ENCODE measurements around the gene PNRC2. TPM values are rescaled to one million over a fixed set of nuclear protein-coding genes. Genes with fewer than 3 reads are reported as not detected.
A peak's percentile ranks its signal among the peaks of the same experiment; 100 is the strongest.

PNRC2 gene
- total and polyA plus RNA-seq, 10 of the 15 experiments (the other 5 are each of a cell fraction or from before 2014, with no cell fraction given), result 106 to 205 (median 163) TPM

DNA sequence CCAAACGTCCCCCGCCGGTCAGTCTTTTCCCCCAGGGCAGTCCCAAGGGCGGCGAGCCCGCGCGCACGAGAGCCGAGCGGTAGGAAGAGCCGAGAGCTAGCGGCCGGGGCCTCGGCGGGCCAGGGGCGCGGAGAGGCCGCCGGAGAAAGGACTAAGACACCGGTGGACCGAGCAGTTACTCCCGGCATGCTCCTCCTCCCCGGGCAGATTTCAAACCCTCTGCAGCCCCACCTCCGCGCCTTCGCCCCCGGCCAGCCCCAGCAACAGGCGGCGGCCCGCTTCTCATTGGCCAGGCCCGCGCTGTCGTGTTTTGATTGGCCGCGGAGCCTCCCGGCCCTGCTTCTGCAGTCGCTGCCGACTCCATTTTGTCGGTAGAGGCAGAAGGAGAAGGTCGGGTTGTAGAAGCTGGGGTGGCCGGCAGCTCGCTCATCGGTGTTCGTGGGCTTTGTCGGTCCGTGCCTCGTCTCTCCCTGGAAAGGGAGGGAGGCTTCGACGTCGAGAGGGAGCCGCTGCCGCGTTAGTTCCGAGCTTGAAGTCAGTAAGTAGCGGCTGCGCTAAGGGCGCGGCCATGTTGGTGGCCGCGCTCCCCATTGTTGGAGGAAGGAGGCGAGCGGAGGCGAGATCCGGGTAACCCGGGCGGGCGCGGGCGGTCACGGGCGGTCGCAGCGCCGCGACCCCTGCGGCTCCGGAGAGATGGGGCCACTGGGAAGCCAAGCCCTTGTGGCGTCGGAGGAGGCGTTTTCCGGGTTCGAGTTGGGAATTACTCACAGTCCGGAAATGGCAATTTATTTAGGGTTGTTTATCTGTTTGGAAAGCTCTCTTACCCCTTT is at the start of gene PNRC2 (continued):
- TF ChIP-seq, protein P1, sequence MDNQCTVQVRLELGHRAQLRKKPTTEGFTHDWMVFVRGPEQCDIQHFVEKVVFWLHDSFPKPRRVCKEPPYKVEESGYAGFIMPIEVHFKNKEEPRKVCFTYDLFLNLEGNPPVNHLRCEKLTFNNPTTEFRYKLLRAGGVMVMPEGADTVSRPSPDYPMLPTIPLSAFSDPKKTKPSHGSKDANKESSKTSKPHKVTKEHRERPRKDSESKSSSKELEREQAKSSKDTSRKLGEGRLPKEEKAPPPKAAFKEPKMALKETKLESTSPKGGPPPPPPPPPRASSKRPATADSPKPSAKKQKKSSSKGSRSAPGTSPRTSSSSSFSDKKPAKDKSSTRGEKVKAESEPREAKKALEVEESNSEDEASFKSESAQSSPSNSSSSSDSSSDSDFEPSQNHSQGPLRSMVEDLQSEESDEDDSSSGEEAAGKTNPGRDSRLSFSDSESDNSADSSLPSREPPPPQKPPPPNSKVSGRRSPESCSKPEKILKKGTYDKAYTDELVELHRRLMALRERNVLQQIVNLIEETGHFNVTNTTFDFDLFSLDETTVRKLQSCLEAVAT (IDR thresholded peaks at IDR 0.05), result peak; percentile 85
- TF ChIP-seq, protein P2, sequence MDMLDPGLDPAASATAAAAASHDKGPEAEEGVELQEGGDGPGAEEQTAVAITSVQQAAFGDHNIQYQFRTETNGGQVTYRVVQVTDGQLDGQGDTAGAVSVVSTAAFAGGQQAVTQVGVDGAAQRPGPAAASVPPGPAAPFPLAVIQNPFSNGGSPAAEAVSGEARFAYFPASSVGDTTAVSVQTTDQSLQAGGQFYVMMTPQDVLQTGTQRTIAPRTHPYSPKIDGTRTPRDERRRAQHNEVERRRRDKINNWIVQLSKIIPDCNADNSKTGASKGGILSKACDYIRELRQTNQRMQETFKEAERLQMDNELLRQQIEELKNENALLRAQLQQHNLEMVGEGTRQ (IDR thresholded peaks at IDR 0.05; ENCODE audit: borderline replicate concordance, low read depth, low read length), result no peak
- no peak; the same call in 1 of the 2 replicates for TF ChIP-seq ZNF207 (IDR thresholded peaks at IDR 0.05; ENCODE audit: borderline replicate concordance)
- TF ChIP-seq JUNB (IDR thresholded peaks at IDR 0.05), result no peak
- TF ChIP-seq MEF2A (IDR thresholded peaks at IDR 0.05; ENCODE audit: insufficient read depth, low read depth, low read length), result no peak
- TF ChIP-seq RCOR1 (conservative IDR thresholded peaks at IDR 0.05; ENCODE audit: low read depth, low read length), result 0 out of 2 replicates have a peak, but pooled peaks have one; percentile 26
- peak; percentile 14 for TF ChIP-seq GATAD2B (conservative IDR thresholded peaks at IDR 0.05; ENCODE audit: low read depth)
- TF ChIP-seq CBX5 (IDR thresholded peaks at IDR 0.05; ENCODE audit: low read depth), result no peak

DNA sequence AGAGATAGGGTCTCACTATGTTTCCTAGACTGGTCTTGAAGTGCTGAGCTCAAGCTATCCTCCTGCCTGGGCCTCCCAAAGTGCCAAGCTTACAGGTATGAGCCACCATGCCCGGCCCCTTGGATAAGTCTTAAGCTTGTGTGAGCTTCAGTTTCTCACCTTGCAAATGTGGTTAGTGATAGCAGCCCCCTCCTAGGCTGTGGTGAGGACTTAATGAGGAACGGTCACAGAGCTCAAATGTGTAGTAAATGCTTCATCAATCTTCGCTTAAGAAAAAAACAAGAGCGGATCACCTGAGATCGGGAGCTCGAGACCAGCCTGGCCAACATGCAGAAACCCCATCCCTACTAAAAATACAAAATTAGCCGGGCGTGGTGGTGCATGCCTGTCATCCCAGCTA is 49.5 kb upstream of the PNRC2 start:
- WGBS (ENCODE audit: insufficient coverage, insufficient replicate concordance, low lambda C conversion rate, missing lambda C conversion rate), result 4% methylated on average over 8 of the region's 8 CpGs
- peaks cover 68% of the 10 kb centered on the region for H3K79me2 ChIP-seq (ENCODE audit: control insufficient read depth, insufficient read depth, low read length)
- TF ChIP-seq, protein P3, sequence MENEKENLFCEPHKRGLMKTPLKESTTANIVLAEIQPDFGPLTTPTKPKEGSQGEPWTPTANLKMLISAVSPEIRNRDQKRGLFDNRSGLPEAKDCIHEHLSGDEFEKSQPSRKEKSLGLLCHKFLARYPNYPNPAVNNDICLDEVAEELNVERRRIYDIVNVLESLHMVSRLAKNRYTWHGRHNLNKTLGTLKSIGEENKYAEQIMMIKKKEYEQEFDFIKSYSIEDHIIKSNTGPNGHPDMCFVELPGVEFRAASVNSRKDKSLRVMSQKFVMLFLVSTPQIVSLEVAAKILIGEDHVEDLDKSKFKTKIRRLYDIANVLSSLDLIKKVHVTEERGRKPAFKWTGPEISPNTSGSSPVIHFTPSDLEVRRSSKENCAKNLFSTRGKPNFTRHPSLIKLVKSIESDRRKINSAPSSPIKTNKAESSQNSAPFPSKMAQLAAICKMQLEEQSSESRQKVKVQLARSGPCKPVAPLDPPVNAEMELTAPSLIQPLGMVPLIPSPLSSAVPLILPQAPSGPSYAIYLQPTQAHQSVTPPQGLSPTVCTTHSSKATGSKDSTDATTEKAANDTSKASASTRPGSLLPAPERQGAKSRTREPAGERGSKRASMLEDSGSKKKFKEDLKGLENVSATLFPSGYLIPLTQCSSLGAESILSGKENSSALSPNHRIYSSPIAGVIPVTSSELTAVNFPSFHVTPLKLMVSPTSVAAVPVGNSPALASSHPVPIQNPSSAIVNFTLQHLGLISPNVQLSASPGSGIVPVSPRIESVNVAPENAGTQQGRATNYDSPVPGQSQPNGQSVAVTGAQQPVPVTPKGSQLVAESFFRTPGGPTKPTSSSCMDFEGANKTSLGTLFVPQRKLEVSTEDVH (IDR thresholded peaks at IDR 0.05; ENCODE audit: low read depth, partially characterized antibody), result no peak
- TF ChIP-seq, protein P4, sequence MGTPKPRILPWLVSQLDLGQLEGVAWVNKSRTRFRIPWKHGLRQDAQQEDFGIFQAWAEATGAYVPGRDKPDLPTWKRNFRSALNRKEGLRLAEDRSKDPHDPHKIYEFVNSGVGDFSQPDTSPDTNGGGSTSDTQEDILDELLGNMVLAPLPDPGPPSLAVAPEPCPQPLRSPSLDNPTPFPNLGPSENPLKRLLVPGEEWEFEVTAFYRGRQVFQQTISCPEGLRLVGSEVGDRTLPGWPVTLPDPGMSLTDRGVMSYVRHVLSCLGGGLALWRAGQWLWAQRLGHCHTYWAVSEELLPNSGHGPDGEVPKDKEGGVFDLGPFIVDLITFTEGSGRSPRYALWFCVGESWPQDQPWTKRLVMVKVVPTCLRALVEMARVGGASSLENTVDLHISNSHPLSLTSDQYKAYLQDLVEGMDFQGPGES (IDR thresholded peaks at IDR 0.05), result no peak
- 0 out of 2 replicates have a peak, but pooled peaks have one; percentile 34 for TF ChIP-seq PAX5 (IDR thresholded peaks at IDR 0.05; ENCODE audit: borderline replicate concordance, low read depth, low read length)
- no peak; the same call in 1 of the 2 replicates for TF ChIP-seq BMI1 (IDR thresholded peaks at IDR 0.05; ENCODE audit: borderline replicate concordance)
- TF ChIP-seq POU2F2 (IDR thresholded peaks at IDR 0.05; ENCODE audit: borderline replicate concordance, low read depth, low read length), result peak; percentile 36; the same call in 1 of the 3 replicates
- no peak for TF ChIP-seq STAT1 (conservative IDR thresholded peaks at IDR 0.05)

More for the DNA sequence above, 49.5 kb upstream of the PNRC2 start:
- Histone ChIP-seq H3K27me3 (replicated peaks in 1 of 2; ENCODE audit: control insufficient read depth in 2 of 2, insufficient read depth in 2 of 2, low read length in 1 of 2) (no peaks in the 10 kb centered on the region), H3K36me3 (ENCODE audit: control insufficient read depth in 2 of 2, insufficient read depth in 2 of 2, low read length in 1 of 2) (no peaks in the 10 kb centered on the region), H3K9me3 (replicated peaks; ENCODE audit: control insufficient read depth, insufficient read depth, low read length) (no peaks in the 10 kb centered on the region), H3K27ac (ENCODE audit: control insufficient read depth, insufficient read depth) (peak overlapping the region; percentile 98), H4K20me1 (ENCODE audit: control insufficient read depth, insufficient read depth) (no peaks in the 10 kb centered on the region), H2AFZ (ENCODE audit: control insufficient read depth, low read depth, low read length) (no peak overlapping the region), H3K4me1 (ENCODE audit: control insufficient read depth, insufficient read depth, low read length) (peaks cover 56% of the 10 kb centered on the region), H3K9ac (ENCODE audit: control insufficient read depth, insufficient read depth, low read length) (peak overlapping the region; percentile 88), H3K4me2 (ENCODE audit: control insufficient read depth, insufficient read depth) (peak overlapping the region; percentile 82), H3K4me3 (peak overlapping the region; percentile 66)
- intact Hi-C loops (cut with micrococcal nuclease; ENCODE audit: unreplicated experiment) (no loop called here), in situ Hi-C loops (cut with MboI) (no loop called here)
- ChIA-PET CTCF (interaction anchor here (0.7 to 10.5 kb wide), 15 partner anchors 14 to 484 kb away, joined by 3 to 109 read pairs (median 4); no protein-coding TSS in a partner anchor), POLR2A (interaction anchor here (0.6 to 4.3 kb wide), 23 partner anchors 21 to 859 kb away, joined by 3 to 26 read pairs (median 5); partner anchors contain the start of genes ELOA, HMGCL, PNRC2 and SRSF10), SMC1A (ENCODE audit: uncharacterized antibody, unreplicated experiment) (interaction anchor here (0.9 to 7.7 kb wide), 17 partner anchors 14 to 138 kb away, joined by 3 to 66 read pairs (median 5); partner anchors contain the start of genes HMGCL, PNRC2 and SRSF10), RAD21 (ENCODE audit: unreplicated experiment) (interaction anchor here (0.8 to 5.9 kb wide), 20 partner anchors 11 to 333 kb away, joined by 3 to 54 read pairs (median 5); partner anchors contain the start of genes GALE, HMGCL, PITHD1 and PNRC2)
- no peak for FAIRE-seq
- peak; percentile 43 for ATAC-seq
- no peak for DNase-seq (ENCODE audit: low read depth, low spot score)
- no TSS peak for BruUV-seq (replicated peaks)
